Psoas muscle (tissue), 8 donors: ENCODE measurements around the gene CNPY1. TPM values are rescaled to one million over a fixed set of nuclear protein-coding genes. Genes with fewer than 3 reads are reported as not detected.

Experiments
- ATAC-seq, 4 donors: fragments of 200-7000 bp; cut with Tn5 transposase; one replicate each; pipeline ENCODE4 v1.9.1; 2020; ENCODE audit warnings: moderate library complexity in 3 of 4, mild to moderate bottlenecking in 2 of 4
- DNase-seq, 2 donors: peaks; one replicate each; pipeline ENCODE4 v3.0.0-alpha.2; 2020
- H3K27ac ChIP-seq: fragments of 200-600 bp; one replicate; pipeline ENCODE4 v1.8.0; 2022
- H3K27me3 ChIP-seq, 3 donors: fragments of 200-600 bp in 1 of 3; one replicate each; pipeline versions ENCODE4 v1.6.1 to v1.8.0; 2013 to 2022; ENCODE audit warnings: low read length in 2 of 3, mild to moderate bottlenecking in 2 of 3, moderate library complexity in 1 of 3; ENCODE audit not compliant: insufficient read depth in 3 of 3
- H3K36me3 ChIP-seq, 2 donors: fragments of 200-600 bp in 1 of 2; one replicate each; pipeline versions ENCODE4 v1.6.1 to v1.8.0; 2013 to 2022; ENCODE audit warnings: low read depth in 1 of 2, mild to moderate bottlenecking in 1 of 2, moderate library complexity in 1 of 2; ENCODE audit not compliant: insufficient read depth in 1 of 2
- H3K4me1 ChIP-seq: fragments of 200-600 bp; one replicate; pipeline ENCODE4 v1.8.0; 2022
- H3K4me3 ChIP-seq: fragments of 200-600 bp; one replicate; pipeline ENCODE4 v1.8.0; 2022; ENCODE audit warnings: mild to moderate bottlenecking
- H3K9me3 ChIP-seq: fragments of 200-600 bp; one replicate; pipeline ENCODE4 v1.8.0; 2022
- whole genome bisulfite sequencing, 3 donors: extraction: QIAGEN DNeasy Blood & Tissue Kit; methylation state at CpG; one replicate each; pipeline versions ENCODE4 v1.1.6 to v1.1.7; 2013; 5-methylcytosine and 5-hydroxymethylcytosine counted together
- intact Hi-C, 2 donors: fragments of 100-400 bp; cut with DNase I; formaldehyde crosslinking; loops; one replicate each; pipeline versions ENCODE4 v1.11.0 to v1.14.2; 2022
- polyA plus RNA-seq, 3 donors: library from polyadenylated mRNA; stranded (reverse); fragments of 200-250 nt; gene quantifications; one replicate each; pipeline ENCODE4 v1.2.3, GENCODE V29; 2013
- total RNA-seq, 4 donors: library from RNA; stranded (reverse); fragmentation: NEBNext Ultra II Directional in 2 of 4; extraction: Animal tissue kit (Norgen Biotek cat#: 25700) in 2 of 4; gene quantifications; one replicate each; pipeline versions ENCODE4 v1.2.1 to v1.2.4, GENCODE V29; 2021 to 2023
- TF ChIP-seq, protein P1 (sequence below): fragments of 200-600 bp; IDR thresholded peaks from one replicate; pipeline ENCODE4 v1.8.0; 2022; ENCODE audit warnings: antibody characterized with exemption
- donor health status: healthy with polysubstance abuse.
- donor health status: DM: no; HTN: no; CAD: no; lungs with moderate emphysema.
- donor health status: Bipolar disorder and iron deficiency.
- donor health status: healthy.
- donor health status: DM: yes; HTN: yes; CAD: no.
- donor health status: DM: no; HTN: no; CAD: no.
- donor health status: DM: no; HTN: no; CAD: no.
- donor health status: DM: yes; HTN: yes; CAD: no.

Gene CNPY1
- total and polyA plus RNA-seq, 7 donors: not detected

DNA sequence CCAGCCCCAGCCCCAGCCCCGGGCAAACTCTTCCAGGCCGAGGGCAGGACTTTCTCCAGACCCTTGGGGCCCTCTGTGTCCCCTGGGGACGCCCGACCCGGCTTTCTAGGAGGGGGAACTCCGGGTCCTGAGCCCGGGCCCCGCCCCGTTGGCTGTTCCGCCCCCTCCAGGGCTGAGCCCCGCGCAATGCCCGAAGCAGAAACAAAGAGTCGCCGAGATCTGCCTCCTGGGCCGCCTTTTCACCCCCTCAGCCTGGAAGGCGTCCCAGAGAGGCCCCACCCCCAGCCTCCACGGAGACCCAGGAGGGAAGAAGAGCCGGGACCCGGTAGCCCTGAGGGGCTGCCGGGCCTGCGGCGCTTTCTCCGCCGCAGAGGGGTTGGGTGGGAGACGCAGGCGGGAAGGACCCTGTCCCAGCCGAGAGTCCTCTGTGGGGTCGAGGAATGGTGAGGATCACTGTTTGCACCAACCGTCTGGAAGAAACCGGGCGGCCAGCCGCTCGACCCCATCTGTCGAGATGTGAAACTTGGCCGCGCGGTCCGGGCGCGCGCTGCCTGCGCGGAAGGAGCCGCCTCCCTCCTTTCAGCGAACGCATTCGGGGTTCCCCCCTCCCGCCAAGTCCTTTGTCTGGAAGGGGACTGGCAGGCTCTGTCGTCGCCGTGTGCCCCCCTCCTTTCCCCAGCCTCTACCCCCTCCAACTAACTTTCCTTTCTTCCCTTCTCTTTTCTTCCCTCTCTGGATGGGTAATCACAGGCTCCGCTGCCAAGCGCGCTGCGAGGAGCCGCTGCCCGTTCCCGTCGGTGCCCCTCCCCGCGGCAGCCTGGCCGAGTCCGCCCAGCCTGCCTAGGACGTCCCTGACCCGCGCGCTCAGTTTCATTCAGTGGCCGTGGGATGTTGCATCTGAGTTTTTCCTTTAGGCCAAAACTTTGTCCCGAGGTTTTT, 78.2 kb downstream of the CNPY1 start:
- TF ChIP-seq, protein P1, sequence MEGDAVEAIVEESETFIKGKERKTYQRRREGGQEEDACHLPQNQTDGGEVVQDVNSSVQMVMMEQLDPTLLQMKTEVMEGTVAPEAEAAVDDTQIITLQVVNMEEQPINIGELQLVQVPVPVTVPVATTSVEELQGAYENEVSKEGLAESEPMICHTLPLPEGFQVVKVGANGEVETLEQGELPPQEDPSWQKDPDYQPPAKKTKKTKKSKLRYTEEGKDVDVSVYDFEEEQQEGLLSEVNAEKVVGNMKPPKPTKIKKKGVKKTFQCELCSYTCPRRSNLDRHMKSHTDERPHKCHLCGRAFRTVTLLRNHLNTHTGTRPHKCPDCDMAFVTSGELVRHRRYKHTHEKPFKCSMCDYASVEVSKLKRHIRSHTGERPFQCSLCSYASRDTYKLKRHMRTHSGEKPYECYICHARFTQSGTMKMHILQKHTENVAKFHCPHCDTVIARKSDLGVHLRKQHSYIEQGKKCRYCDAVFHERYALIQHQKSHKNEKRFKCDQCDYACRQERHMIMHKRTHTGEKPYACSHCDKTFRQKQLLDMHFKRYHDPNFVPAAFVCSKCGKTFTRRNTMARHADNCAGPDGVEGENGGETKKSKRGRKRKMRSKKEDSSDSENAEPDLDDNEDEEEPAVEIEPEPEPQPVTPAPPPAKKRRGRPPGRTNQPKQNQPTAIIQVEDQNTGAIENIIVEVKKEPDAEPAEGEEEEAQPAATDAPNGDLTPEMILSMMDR: no peak
- DNase-seq: no peak
- H3K4me3 ChIP-seq: peak overlapping the region; percentile 41
- peaks cover 19% of the 10 kb centered on the region for H3K4me1 ChIP-seq
- H3K27ac ChIP-seq: no peak overlapping the region
- H3K9me3 ChIP-seq: no peaks in the 10 kb centered on the region
- no peaks in the 10 kb centered on the region for H3K36me3 ChIP-seq
- peak in 2 of 4 donors; percentile 32 to 52 for ATAC-seq
- intact Hi-C loops: no loop called here
- H3K27me3 ChIP-seq: peaks cover 0 to 98% (median 56%) of the 10 kb centered on the region in 3 donors
- 1% methylated on average over 61 to 70 of the region's 70 CpGs for WGBS, 3 donors

DNA sequence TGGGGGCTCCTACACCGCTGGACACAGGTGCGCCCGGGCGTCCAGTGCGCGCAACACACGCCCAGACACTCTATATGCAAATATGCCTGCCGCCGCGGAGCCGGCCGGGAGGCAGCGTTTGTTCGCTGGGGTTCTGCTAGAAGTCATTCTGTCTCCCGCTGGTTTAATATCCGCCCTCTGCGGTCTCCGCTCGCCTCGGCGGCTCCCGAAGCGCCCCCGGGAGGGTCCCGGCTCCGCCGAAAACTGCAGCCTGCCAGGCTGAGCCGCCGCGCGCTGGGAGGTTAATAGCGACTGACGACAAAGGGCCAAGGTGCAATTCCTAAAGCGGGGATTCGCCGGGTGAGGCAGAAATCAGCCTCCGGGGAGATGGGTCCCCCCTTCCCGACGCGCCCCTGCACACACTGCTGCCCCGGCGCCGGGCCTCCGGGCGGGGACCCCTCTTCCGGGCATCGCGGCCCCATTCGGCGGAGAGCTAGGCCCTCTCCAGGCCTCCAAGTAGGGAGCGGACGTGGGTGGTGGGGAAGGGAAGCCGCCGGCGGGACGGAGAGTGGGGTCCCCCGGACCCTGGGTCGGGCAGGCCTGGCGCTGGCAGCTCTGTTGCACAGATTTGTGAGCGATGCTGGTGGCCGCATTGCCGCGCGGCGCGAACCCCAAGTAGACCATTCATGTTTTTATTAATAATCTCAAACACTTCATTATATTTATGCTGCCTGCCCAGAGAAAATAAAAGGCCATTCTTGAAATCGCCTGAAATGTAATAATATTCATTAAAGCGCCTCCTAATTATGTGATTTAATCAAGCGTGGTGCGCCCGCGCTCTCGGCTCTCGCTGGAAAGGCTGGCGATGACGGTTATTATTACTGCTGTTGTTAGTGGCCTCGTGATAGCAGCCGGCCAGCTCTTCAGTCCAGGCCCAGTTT, 79.3 kb downstream of the CNPY1 start:
- DNase-seq (no peak), ATAC-seq (peak in 1 of 4 donors; percentile 42)
- peaks cover 19% of the 10 kb centered on the region for H3K4me1 ChIP-seq
- 4 to 7% (median 6%) methylated on average over 65 to 78 of the region's 78 CpGs for WGBS, 3 donors
- H3K27me3 ChIP-seq: peaks cover 0 to 99% (median 60%) of the 10 kb centered on the region in 3 donors
- no peak overlapping the region for H3K27ac ChIP-seq
- H3K36me3 ChIP-seq: no peaks in the 10 kb centered on the region
- intact Hi-C loops: no loop called here
- TF ChIP-seq, protein P1: no peak
- H3K4me3 ChIP-seq: peak overlapping the region; percentile 22
- no peaks in the 10 kb centered on the region for H3K9me3 ChIP-seq

DNA sequence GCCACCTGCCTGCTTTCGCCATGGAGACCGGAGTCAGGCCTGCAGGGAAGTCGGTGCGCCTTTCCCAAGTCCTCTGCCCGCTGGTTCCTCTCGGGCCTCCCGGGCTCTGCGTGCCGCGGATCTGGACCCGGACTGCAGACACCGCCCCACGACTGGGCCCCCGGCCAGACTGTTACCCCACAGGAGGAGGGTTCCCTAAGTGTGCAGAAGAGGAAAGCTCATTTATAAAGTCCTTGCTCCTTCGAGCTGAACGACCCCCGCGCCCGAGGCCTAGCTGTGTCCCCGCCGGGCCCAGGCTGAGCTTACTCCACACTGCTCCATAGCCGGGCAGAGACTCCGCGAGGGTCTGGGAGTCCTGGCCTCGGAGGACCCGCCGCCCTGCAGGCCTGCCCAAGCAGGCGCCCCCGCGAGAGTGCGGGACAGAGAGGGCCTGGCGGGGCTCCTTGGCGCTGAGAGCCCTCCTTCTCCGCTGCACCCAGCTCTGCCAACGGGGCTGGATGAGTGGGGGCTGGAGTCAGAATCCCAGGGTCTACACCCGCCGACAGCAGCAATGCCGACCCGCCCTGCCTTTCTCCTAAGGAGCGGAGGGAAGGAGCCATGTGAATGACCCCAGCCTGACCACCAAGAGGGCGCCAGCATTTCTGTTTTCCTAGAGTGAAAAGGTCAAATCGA, 80.1 kb downstream of the CNPY1 start:
- Histone ChIP-seq H3K9me3 (no peaks in the 10 kb centered on the region), H3K36me3 (no peaks in the 10 kb centered on the region), H3K4me1 (peaks cover 19% of the 10 kb centered on the region), H3K4me3 (peak overlapping the region; percentile 22), H3K27me3 (peaks cover 0 to 99% (median 65%) of the 10 kb centered on the region in 3 donors), H3K27ac (no peak overlapping the region)
- WGBS, 3 donors: 9% methylated on average over 39 to 42 of the region's 42 CpGs
- ATAC-seq: peak in 1 of 4 donors; percentile 38
- no peak for DNase-seq
- intact Hi-C loops: no loop called here
- TF ChIP-seq, protein P1: no peak

DNA sequence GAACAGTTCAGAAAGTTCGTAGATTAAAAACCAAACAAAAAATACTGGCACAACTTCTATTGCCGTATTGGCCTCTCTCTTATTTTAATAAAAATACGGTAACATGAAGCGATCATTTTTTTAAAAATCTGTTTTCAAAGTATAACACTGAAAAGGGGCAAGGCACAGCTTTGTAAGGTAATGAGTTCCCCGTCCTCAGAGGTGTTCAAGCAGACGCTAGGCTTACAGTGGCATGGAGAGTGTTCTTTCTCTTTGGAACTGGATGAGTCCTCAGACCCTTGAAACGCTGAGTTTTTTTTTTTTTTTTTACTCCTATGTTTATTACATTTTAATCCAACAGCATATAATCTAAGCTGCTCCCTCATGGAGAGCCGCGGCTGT, 80.6 kb downstream of the CNPY1 start:
- Histone ChIP-seq H3K27ac (no peak overlapping the region), H3K27me3 (peaks cover 0 to 99% (median 61%) of the 10 kb centered on the region in 3 donors), H3K4me1 (peaks cover 19% of the 10 kb centered on the region), H3K4me3 (no peak overlapping the region), H3K9me3 (no peaks in the 10 kb centered on the region), H3K36me3 (no peaks in the 10 kb centered on the region)
- TF ChIP-seq, protein P1: no peak
- WGBS, 3 donors: 23 to 25% (median 24%) methylated on average over 9 of the region's 9 CpGs
- intact Hi-C loops: no loop called here
- no peak for ATAC-seq
- no peak for DNase-seq
